Astrocyte of the spinal cord (primary cell): ENCODE measurements around the gene PRKCD.

Experiments used
- DNase-seq: peaks from one replicate; pipeline ENCODE4 v3.0.0; 2011; ENCODE audit warnings: low read depth, low spot score
- H3K4me3 ChIP-seq: 2 replicates; pipeline ENCODE4 v1.5.1; 2011; ENCODE audit warnings: low read depth, mild to moderate bottlenecking, low read length, moderate library complexity
- CTCF ChIP-seq: IDR thresholded peaks from 2 replicates; pipeline ENCODE4 v1.5.1; 2012; ENCODE audit warnings: low read depth, mild to moderate bottlenecking, low read length, inconsistent platforms
- in situ Hi-C: cut with HindIII; loops from 2 replicates; pipeline ENCODE4 v1.10.0; 2017; ENCODE audit warnings: low sequenced_read_pairs

Gene PRKCD

GRCh38 chr3:53120336-53120735 is 40.7 kb upstream of the PRKCD start:
- in situ Hi-C loops: no loop called here
- TF ChIP-seq CTCF: no peak
- no peak for DNase-seq
- H3K4me3 ChIP-seq: no peak overlapping the region

GRCh38 chr3:53122255-53122932 is 38.6 kb upstream of the PRKCD start:
- no peak overlapping the region for H3K4me3 ChIP-seq
- no peak for TF ChIP-seq CTCF
- in situ Hi-C loops: no loop called here
- DNase-seq: no peak

- in situ Hi-C loops: no loop called here
- TF ChIP-seq CTCF: no peak
Measured at GRCh38 chr3:53122933-53123305, 38.1 kb upstream of the PRKCD start.

GRCh38 chr3:53123510-53123909 is 37.5 kb upstream of the PRKCD start:
- in situ Hi-C loops: no loop called here
- DNase-seq: no peak
- TF ChIP-seq CTCF: no peak
- no peak overlapping the region for H3K4me3 ChIP-seq

More at GRCh38 chr3:53122933-53123305, 38.1 kb upstream of the PRKCD start:
- no peak overlapping the region for H3K4me3 ChIP-seq
- DNase-seq: no peak

- DNase-seq: no peak
- TF ChIP-seq CTCF: no peak
Measured at GRCh38 chr3:53123953-53124352, 37.1 kb upstream of the PRKCD start.

GRCh38 chr3:53126601-53127000 is 34.4 kb upstream of the PRKCD start:
- TF ChIP-seq CTCF: no peak
- DNase-seq: no peak
- no peak overlapping the region for H3K4me3 ChIP-seq
- in situ Hi-C loops: no loop called here

More at GRCh38 chr3:53123953-53124352, 37.1 kb upstream of the PRKCD start:
- H3K4me3 ChIP-seq: no peak overlapping the region
- in situ Hi-C loops: no loop called here
